OCI-LY1 (cell line): ENCODE data around the gene SULF2.

Experiments used
- H2AFZ ChIP-seq: fragments of 200-600 bp; sonication (generic), shearing (Covaris generic); 2 replicates; pipeline ENCODE4 v1.6.0; 2014; ENCODE audit warnings: antibody characterized with exemption, mild to moderate bottlenecking, low read length
- H3F3A ChIP-seq: fragments of 200-600 bp; sonication (generic), shearing (Covaris generic); 2 replicates; pipeline ENCODE4 v1.6.0; 2014; ENCODE audit warnings: mild to moderate bottlenecking, antibody characterized with exemption, low read length, moderate library complexity; ENCODE audit not compliant: insufficient read depth
- H3K27ac ChIP-seq: fragments of 200-600 bp; sonication (generic); 2 replicates; pipeline ENCODE4 v1.5.1; 2014; ENCODE audit warnings: low read length, mixed run types, mild to moderate bottlenecking, low read depth; ENCODE audit not compliant: poor library complexity, severe bottlenecking
- H3K27me3 ChIP-seq: fragments of 200-600 bp; sonication (generic); 2 replicates; pipeline ENCODE4 v1.6.0; 2014; ENCODE audit warnings: antibody characterized with exemption, mild to moderate bottlenecking, low read length, moderate library complexity; ENCODE audit not compliant: insufficient read depth
- H3K36me3 ChIP-seq: fragments of 200-600 bp; sonication (generic); 2 replicates; pipeline ENCODE4 v1.6.1; 2014; ENCODE audit warnings: mild to moderate bottlenecking, antibody characterized with exemption, low read length, moderate library complexity, mixed read lengths; ENCODE audit not compliant: insufficient read depth
- H3K4me1 ChIP-seq: fragments of 200-600 bp; sonication (generic); 2 replicates; pipeline ENCODE4 v1.5.1; 2014; ENCODE audit warnings: mild to moderate bottlenecking, low read length, moderate library complexity; ENCODE audit not compliant: insufficient read depth, severe bottlenecking
- H3K4me2 ChIP-seq: fragments of 200-600 bp; sonication (generic), shearing (Covaris generic); 2 replicates; pipeline ENCODE4 v1.6.1; 2014; ENCODE audit warnings: low read length
- H3K4me3 ChIP-seq: fragments of 200-600 bp; sonication (generic); 2 replicates; pipeline ENCODE4 v1.5.1; 2014; ENCODE audit warnings: low read length, low read depth, mild to moderate bottlenecking, mixed read lengths; ENCODE audit not compliant: poor library complexity, severe bottlenecking
- H3K79me2 ChIP-seq: fragments of 200-600 bp; shearing (Covaris generic); 2 replicates; pipeline ENCODE4 v1.6.1; 2016; ENCODE audit warnings: mixed run types, low read length, mixed read lengths; ENCODE audit not compliant: insufficient read depth
- H3K9ac ChIP-seq: fragments of 200-600 bp; sonication (generic), shearing (Covaris generic); 2 replicates; pipeline ENCODE4 v1.6.1; 2014; ENCODE audit warnings: mild to moderate bottlenecking, low read length, mixed read lengths
- H3K9me2 ChIP-seq: fragments of 200-600 bp; sonication (generic), shearing (Covaris generic); 2 replicates; pipeline ENCODE4 v1.6.1; 2014; ENCODE audit warnings: low read depth, mild to moderate bottlenecking, low read length, mixed read lengths
- H3K9me3 ChIP-seq: fragments of 200-600 bp; shearing (Covaris generic); 2 replicates; pipeline ENCODE4 v1.6.1; 2014; ENCODE audit warnings: low read length, mixed read lengths
- H4K20me1 ChIP-seq: fragments of 200-600 bp; sonication (generic), shearing (Covaris generic); 2 replicates; pipeline ENCODE4 v1.6.0; 2016; ENCODE audit warnings: mild to moderate bottlenecking, low read length; ENCODE audit not compliant: insufficient read depth
- CTCF ChIP-seq: fragments of 200-600 bp; sonication (generic), shearing (Covaris generic); IDR thresholded peaks from 2 replicates; pipeline ENCODE4 v1.5.1; 2017; ENCODE audit warnings: mild to moderate bottlenecking, antibody characterized with exemption, low read length, moderate library complexity, mixed read lengths
- EZH2 ChIP-seq: fragments of 200-600 bp; sonication (generic), shearing (Covaris generic); IDR thresholded peaks from 2 replicates; pipeline ENCODE4 v1.8.0; 2017; ENCODE audit warnings: borderline replicate concordance, mixed run types, mild to moderate bottlenecking, antibody characterized with exemption, low read length, moderate library complexity, mixed read lengths

SULF2 gene

GRCh38 chr20:47642118-47642517 lies 143.2 kb downstream of the SULF2 start:
- no peak overlapping the region for H3K4me3 ChIP-seq
- no peak overlapping the region for H2AFZ ChIP-seq
- H3F3A ChIP-seq = peaks cover 3% of the 10 kb centered on the region; the same call in 1 of the 2 replicates
- no peak overlapping the region for H3K27ac ChIP-seq
- H3K79me2 ChIP-seq = no peaks in the 10 kb centered on the region; the same call in 1 of the 2 replicates
- H4K20me1 ChIP-seq = no peaks in the 10 kb centered on the region
- no peak overlapping the region for H3K4me2 ChIP-seq
- H3K9me3 ChIP-seq = no peaks in the 10 kb centered on the region
- no peak overlapping the region for H3K9ac ChIP-seq
- no peaks in the 10 kb centered on the region for H3K27me3 ChIP-seq
- peaks cover 97% of the 10 kb centered on the region for H3K36me3 ChIP-seq
- TF ChIP-seq CTCF (no peak), EZH2 (no peak)
- no peaks in the 10 kb centered on the region for H3K9me2 ChIP-seq
- H3K4me1 ChIP-seq = no peaks in the 10 kb centered on the region

DNA sequence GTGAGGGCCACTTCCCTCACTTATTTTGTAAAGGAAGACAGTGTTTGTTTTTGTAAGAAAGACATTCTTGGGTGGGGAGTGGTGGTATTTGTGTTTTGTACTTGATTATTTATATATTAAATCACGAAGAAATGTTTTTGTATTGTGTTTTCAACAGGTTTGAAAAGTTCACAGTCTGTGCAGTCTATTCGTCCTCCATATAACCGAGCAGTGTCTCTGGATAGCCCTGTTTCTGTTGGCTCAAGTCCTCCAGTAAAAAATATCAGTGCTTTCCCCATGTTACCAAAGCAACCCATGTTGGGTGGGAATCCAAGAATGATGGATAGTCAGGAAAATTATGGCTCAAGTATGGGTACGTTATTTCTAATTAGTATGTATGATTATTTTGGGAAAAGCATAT lies 146.4 kb downstream of the SULF2 start:
- no peaks in the 10 kb centered on the region for H3K27me3 ChIP-seq
- H3K4me1 ChIP-seq = no peaks in the 10 kb centered on the region
- 0 out of 2 replicates have a peak, but pooled peaks cover 2% of the 10 kb centered on the region for H4K20me1 ChIP-seq
- H3K4me3 ChIP-seq = no peak overlapping the region
- H3K9me3 ChIP-seq = no peaks in the 10 kb centered on the region
- H3K9me2 ChIP-seq = no peaks in the 10 kb centered on the region
- no peak overlapping the region for H2AFZ ChIP-seq
- H3K4me2 ChIP-seq = no peak overlapping the region
- H3K9ac ChIP-seq = no peak overlapping the region
- H3K36me3 ChIP-seq = peaks cover 97% of the 10 kb centered on the region
- TF ChIP-seq CTCF (no peak), EZH2 (no peak)
- no peak overlapping the region for H3K27ac ChIP-seq
- H3K79me2 ChIP-seq = no peaks in the 10 kb centered on the region; the same call in 1 of the 2 replicates
- H3F3A ChIP-seq = peaks cover 6% of the 10 kb centered on the region; the same call in 1 of the 2 replicates

GRCh38 chr20:47635256-47635655 lies 150.0 kb downstream of the SULF2 start:
- H4K20me1 ChIP-seq = 0 out of 2 replicates have a peak, but pooled peaks cover 2% of the 10 kb centered on the region
- no peaks in the 10 kb centered on the region for H3K9me3 ChIP-seq
- H3K27ac ChIP-seq = no peak overlapping the region
- peaks cover 6% of the 10 kb centered on the region; the same call in 1 of the 2 replicates for H3F3A ChIP-seq
- H3K4me2 ChIP-seq = no peak overlapping the region
- no peak overlapping the region for H3K4me3 ChIP-seq
- H3K9ac ChIP-seq = no peak overlapping the region
- no peak overlapping the region for H2AFZ ChIP-seq
- no peaks in the 10 kb centered on the region for H3K9me2 ChIP-seq
- no peak for TF ChIP-seq CTCF
- no peak for TF ChIP-seq EZH2
- H3K79me2 ChIP-seq = no peaks in the 10 kb centered on the region; the same call in 1 of the 2 replicates
- peaks cover 99% of the 10 kb centered on the region for H3K36me3 ChIP-seq
- H3K27me3 ChIP-seq = no peaks in the 10 kb centered on the region
- no peaks in the 10 kb centered on the region for H3K4me1 ChIP-seq
